Umbilical cord (tissue), 2 donors: ENCODE results near the gene LONP2. TPM values are rescaled to one million over a fixed set of nuclear protein-coding genes. Genes with fewer than 3 reads are reported as not detected.
"Not testable (repeated sequence)": the region's sequence is repeated elsewhere in the genome, so short reads cannot be mapped to it uniquely, and the experiment has no call there.

Source experiments
- DNase-seq: peaks from one replicate; pipeline ENCODE4 v3.0.0-alpha.2; 2015; ENCODE audit warnings: low spot score
- total RNA-seq: library from RNA; depleted of rRNA; stranded (reverse); fragments of >200 nt; gene quantifications from one replicate; pipeline ENCODE4 v1.2.3, GENCODE V29; 2014; ENCODE audit warnings: low replicate concordance; ENCODE audit not compliant: insufficient read depth

LONP2 gene
- total RNA-seq, 1 donor from 2014 or later: 43.6 TPM

DNA sequence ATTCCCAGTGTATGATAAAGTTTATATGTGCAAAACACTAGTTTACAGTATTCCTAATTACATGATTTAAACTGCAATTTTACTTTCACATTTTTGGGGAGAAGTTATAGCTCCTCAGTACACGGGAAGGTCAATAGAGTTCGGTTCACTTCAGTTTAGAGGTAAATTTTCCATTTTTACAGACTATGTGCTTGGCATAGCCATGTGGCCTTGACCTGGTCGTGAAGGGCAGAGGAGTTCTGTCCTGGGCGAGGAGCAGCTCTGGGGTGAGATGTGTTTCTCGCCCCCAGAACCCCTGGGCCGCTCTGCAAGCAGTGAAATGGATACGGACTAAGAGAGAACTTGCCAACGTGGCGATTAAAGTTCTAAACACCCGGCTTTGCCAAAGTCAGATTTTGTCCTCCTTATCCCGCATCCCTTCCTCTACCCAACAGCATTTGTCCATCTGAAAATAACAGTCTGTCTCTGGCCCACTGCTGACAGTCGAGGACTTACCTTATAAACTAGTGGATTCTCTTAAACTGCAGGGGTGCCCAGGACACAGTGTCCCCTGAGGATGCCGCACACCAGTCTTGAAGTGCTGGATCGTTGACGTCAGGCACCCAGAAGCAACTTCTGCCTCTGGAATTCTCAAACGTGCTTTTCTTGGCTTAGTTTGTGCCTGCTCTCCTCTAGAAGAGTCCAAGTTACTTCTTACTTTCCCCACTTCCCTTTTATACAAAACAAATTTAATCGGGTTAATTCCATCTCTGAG, 142.6 kb downstream of the LONP2 start:
- peak; percentile 44 for DNase-seq

DNA sequence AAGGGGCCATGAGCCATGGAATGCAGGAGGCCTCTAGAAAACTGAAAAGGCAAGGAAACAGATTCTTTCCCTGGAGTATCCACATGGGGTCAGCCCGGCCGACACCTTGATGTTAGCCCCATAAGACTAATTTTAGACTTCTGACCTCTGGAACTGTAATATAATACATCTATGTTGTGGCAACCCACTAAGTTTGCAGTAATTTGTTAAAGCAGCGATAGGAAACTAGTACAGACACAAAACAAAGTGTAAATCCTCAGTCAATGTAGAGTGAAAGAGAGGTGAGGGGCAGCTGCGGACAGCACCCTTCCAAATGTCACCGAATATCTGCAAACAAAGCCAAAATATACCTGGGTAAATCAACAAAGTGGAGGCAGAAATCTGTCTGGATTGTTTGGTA, 148.3 kb downstream of the LONP2 start:
- DNase-seq: no peak

DNA sequence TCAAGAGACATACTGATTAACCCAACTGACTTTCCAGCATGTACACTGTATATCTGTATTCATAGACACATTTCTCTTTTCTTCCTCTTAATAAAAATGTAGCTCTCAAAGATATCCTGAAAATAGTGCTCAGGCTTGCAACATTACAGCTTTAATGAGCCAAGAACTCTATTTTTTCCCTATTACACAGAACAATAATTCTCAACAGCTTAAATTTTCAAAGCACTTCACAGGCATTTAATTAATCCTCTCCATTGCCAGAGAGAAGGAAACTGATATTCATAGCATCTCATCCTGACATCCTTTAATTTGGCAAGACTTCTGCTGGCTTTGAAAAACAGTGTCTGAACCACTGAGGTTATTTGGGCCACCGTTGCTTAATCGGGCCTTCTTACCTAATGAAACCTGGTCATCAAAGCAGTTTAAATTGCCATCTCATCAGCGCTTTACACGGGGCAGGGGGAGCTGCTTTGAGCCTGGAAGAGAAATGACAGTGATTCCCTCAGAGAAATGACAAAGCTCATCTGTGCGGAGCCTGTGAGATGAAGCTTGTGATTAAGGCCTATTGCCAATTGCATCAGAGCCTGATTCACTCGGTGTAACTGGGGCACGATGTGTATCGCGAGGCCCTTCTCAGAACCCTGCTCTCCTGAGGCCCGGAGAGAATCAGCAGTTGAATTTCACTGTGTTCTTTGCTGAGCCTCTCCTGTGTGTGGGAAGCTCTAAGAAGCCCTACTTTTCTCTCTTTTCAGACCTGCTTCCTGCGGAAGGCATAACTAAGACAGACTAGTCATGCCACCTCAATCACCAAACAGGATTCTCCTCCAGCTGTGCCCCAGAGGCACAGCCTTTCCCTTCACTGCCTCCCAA, 149.6 kb downstream of the LONP2 start:
- DNase-seq: peak; percentile 75

DNA sequence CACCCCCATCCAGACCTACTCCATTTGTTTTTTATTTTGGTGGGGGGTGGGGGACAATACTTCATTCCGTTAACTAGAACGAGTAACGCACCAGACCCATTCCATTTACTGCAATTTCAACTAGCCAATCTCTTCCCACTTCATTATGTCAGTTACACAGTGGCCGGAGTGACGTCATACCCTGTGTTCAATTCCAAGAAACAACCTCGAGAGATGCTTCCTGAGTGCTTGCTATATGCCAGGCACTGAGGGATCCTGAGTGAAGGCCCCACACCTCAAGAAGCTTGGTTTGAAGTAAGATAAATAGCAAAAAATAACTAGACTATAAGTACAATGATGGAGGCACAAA, 150.2 kb downstream of the LONP2 start:
- DNase-seq: no peak

DNA sequence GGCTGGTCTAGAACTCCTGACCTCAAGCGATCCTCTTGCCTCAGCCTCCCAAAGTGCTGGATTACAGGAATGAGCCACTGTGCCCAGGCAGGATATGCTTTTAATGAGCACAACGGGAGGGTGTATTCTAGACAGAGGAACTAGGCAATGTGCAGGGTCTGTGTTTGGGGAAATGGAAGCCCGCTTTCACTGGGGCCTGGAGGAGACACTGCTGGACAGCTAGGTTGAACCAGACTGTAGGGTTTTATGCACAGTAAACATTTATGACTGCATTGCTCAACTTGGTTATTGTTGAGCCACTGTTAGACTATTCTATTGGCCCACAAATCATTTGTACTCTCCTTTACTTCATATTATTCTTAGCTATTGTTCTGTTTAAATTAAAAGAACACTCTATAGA, 151.3 kb downstream of the LONP2 start:
- no peak for DNase-seq

DNA sequence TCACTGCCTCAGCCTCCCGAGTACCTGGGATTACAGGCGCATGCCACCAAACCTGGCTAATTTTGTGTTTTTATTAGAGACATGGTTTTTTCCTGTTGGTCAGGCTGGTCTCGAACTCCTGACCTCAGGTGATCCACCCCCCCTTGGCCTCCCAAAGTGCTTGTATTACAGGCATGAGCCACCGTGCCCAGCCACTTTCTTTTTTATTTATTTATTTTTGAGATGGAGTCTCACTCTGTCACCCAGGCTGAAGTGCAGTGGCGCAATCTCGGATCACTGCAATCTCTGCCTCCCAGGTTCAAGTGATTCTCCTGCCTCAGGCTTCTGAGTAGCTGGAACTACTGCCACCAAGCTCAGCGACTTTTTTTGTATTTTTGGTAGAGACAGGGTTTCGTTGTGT, 158.4 kb downstream of the LONP2 start:
- DNase-seq: not testable (repeated sequence)

DNA sequence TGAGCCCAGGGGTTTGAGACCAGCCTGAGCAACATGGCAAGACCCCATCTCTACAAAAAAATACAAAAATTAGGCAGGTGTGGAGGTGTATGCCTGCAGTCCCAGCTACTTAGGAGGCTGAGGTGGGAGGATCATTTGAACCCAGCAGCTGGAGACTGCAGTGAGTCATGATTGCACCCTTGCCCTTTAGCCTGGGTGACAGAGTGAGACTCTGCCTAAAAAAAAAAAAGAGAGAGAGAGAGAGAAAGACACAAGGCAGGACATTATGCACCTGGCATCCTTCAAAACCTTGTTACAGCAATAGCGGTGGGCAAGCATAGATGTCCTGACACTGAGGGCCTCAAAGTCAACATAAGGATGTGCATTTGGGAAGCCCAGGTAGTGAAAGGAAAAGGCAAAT, 161.1 kb downstream of the LONP2 start:
- DNase-seq: no peak

DNA sequence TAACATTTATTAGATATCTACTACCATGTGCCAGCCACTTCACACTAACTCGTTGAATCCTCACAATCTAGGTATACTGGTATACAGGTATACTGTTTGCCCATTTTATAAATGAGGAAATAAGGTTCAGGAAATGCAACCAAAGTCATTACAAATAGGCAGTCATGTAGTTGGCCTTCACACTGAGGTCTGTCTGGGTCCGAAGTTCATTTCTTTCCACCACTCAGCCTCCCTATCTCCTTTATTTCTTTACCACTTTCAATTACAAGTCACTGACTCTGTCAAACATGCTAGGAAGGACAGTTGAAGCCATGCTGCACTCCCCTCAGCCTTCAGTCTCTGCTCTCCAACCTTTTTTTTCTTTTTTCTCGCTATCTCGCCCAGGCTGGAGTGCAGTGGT, 161.8 kb downstream of the LONP2 start:
- DNase-seq: no peak

Other genes starting within 250 kb of the LONP2 start
- gene ABCC12, start 88.3 kb upstream of the LONP2 start, total RNA-seq: not detected
- 0.96 TPM for gene ABCC11, start 3.2 kb downstream of the LONP2 start, total RNA-seq
- gene SIAH1, start 141.1 kb downstream of the LONP2 start, total RNA-seq: 93.4 TPM